Ascending aorta (tissue), 2 donors: ENCODE data around the gene C8G. TPM values are rescaled to one million over a fixed set of nuclear protein-coding genes. Genes with fewer than 3 reads are reported as not detected.

Source experiments
- DNase-seq, 2 donors: peaks; one replicate each; pipeline ENCODE4 v3.0.0-alpha.2; 2019; ENCODE audit warnings: low spot score in 2 of 2
- H3K27ac ChIP-seq, 2 donors: fragments of 200-600 bp; sonication (generic); one replicate each; pipeline ENCODE4 v1.5.1; 2016 to 2017; ENCODE audit warnings: mild to moderate bottlenecking in 1 of 2
- H3K27me3 ChIP-seq: fragments of 200-600 bp; sonication (generic); one replicate; pipeline ENCODE4 v1.5.1; 2017
- H3K36me3 ChIP-seq, 2 donors: fragments of 200-600 bp; sonication (generic); one replicate each; pipeline ENCODE4 v1.5.1; 2016
- H3K4me1 ChIP-seq, 2 donors: fragments of 200-600 bp; sonication (generic); one replicate each; pipeline ENCODE4 v1.5.1; 2016 to 2017; ENCODE audit warnings: mild to moderate bottlenecking in 1 of 2
- H3K4me3 ChIP-seq, 2 donors: fragments of 200-600 bp; sonication (generic); one replicate each; pipeline ENCODE4 v1.5.1; 2016 to 2017; ENCODE audit warnings: mild to moderate bottlenecking in 1 of 2
- H3K9me3 ChIP-seq, 2 donors: fragments of 200-600 bp; sonication (generic); one replicate each; pipeline ENCODE4 v1.5.1; 2016
- CTCF ChIP-seq, 3 experiments: fragments of 200-600 bp in 2 of 3; fragments of 450-650 bp in 1 of 3; sonication (generic) in 2 of 3; IDR thresholded peaks; one replicate each; pipeline ENCODE4 v1.5.1; 2016 to 2019; ENCODE audit warnings: antibody characterized with exemption in 3 of 3, mild to moderate bottlenecking in 1 of 3, moderate library complexity in 1 of 3
- intact Hi-C: fragments of 100-400 bp; cut with DNase I; formaldehyde crosslinking; loops from one replicate; pipeline ENCODE4 v1.15.1; 2023
- total RNA-seq: library from RNA; depleted of rRNA; stranded (reverse); fragments of >200 nt; gene quantifications from one replicate; pipeline ENCODE4 v1.1.0, GENCODE V29; 2016

Gene C8G
- total RNA-seq, 1 donor from 2014 or later, result 8.6 TPM

DNA sequence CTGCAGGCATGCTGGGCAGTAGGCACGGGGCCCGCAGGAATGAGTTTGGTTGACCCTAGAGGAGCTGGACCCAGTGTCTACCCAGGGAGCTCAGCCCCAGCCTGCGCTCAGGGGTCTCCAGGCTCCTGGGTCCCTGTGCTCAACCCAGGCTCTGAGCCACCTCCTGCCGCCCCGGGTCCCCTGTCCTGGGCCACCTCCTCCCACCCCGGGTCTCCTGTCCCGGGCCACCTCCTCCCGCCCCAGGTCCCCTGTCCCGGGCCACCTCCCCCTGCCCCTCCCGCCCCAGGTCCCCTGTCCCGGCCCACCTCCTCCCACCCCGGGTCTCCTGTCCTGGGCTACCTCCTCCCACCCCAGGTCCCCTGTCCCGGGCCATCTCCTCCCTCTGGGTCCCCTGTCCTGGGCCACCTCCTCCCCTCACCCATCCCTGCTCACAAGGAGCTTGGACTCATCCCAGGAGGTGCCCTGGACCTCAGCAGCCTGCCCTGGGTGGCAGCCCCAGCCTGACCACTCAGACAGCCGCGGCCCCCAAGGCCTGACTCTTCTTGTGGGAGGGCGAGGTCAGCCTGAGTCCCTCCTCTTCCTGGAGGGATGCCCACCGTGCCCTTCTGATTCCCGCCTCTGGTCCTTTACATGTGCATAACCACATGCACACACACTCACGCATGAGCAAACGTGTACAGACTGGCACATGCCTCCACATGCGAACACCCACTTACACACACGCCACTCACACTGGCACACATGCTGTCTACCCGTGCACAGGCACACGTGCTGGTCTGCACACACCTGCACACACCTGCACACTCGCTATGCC lies 9.4 kb downstream of the C8G start:
- intact Hi-C loops, result no loop called here
- H3K27me3 ChIP-seq, result no peaks in the 10 kb centered on the region
- no peaks in the 10 kb centered on the region for H3K36me3 ChIP-seq
- H3K4me1 ChIP-seq, result peaks cover 0 to 5% of the 10 kb centered on the region in 2 donors
- no peak for TF ChIP-seq CTCF (IDR thresholded peaks at IDR 0.05)
- no peak overlapping the region for H3K4me3 ChIP-seq
- H3K27ac ChIP-seq, result no peak overlapping the region
- H3K9me3 ChIP-seq, result no peaks in the 10 kb centered on the region
- DNase-seq, result no peak

- no peaks in the 10 kb centered on the region for H3K27me3 ChIP-seq
- H3K27ac ChIP-seq, result no peak overlapping the region
- TF ChIP-seq CTCF (IDR thresholded peaks at IDR 0.05), result no peak
- intact Hi-C loops, result no loop called here
- H3K36me3 ChIP-seq, result no peaks in the 10 kb centered on the region
- no peak for DNase-seq
- H3K4me1 ChIP-seq, result peaks cover 0 to 4% of the 10 kb centered on the region in 2 donors
- no peak overlapping the region for H3K4me3 ChIP-seq
- no peaks in the 10 kb centered on the region for H3K9me3 ChIP-seq
Measured at GRCh38 chr9:136955202-136955942, 10.3 kb downstream of the C8G start.

DNA sequence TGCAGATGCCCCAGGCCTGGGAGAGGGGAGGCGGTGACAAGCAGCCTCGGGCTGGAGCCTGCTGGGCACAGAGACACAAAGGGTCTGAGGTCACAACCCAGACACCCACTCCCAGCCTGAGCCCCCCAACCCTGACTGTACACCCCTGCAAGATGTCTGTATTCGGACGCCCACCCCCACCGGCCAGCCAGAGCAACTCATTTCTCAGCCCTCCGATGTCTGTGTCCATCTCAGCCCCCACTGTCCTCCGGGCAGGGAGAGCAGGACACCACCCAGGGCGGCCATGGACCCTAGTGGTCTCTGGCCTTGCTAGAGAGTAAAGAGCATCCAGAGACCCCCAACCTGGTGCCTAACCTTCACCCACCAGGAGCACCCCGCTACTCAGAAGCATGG lies 10.9 kb downstream of the C8G start:
- TF ChIP-seq CTCF (IDR thresholded peaks at IDR 0.05), result no peak
- Histone ChIP-seq H3K4me1 (peaks cover under 1% of the 10 kb centered on the region in 2 donors), H3K27ac (no peak overlapping the region), H3K27me3 (no peaks in the 10 kb centered on the region), H3K4me3 (no peak overlapping the region), H3K36me3 (no peaks in the 10 kb centered on the region), H3K9me3 (no peaks in the 10 kb centered on the region)
- intact Hi-C loops, result no loop called here
- DNase-seq, result no peak

- no peaks in the 10 kb centered on the region for H3K36me3 ChIP-seq
- no peak for TF ChIP-seq CTCF (IDR thresholded peaks at IDR 0.05)
- H3K9me3 ChIP-seq, result no peaks in the 10 kb centered on the region
- no peak overlapping the region for H3K4me3 ChIP-seq
- H3K27me3 ChIP-seq, result no peaks in the 10 kb centered on the region
- no peak overlapping the region for H3K27ac ChIP-seq
- intact Hi-C loops, result no loop called here
- no peak for DNase-seq
- peaks cover 5 to 7% of the 10 kb centered on the region in 2 donors for H3K4me1 ChIP-seq
Measured at GRCh38 chr9:136956604-136957003, 11.6 kb downstream of the C8G start.

- no peak overlapping the region for H3K27ac ChIP-seq
- peaks cover 5 to 14% of the 10 kb centered on the region in 2 donors for H3K4me1 ChIP-seq
- no peak for DNase-seq
- no peak overlapping the region for H3K4me3 ChIP-seq
- intact Hi-C loops, result no loop called here
- no peaks in the 10 kb centered on the region for H3K27me3 ChIP-seq
- H3K9me3 ChIP-seq, result no peaks in the 10 kb centered on the region
- H3K36me3 ChIP-seq, result no peaks in the 10 kb centered on the region
- TF ChIP-seq CTCF (IDR thresholded peaks at IDR 0.05), result no peak
Measured at GRCh38 chr9:136957461-136957860, 12.4 kb downstream of the C8G start.
